Measurements from ENCODE around the gene RAP1A.
A peak's percentile ranks its signal among the peaks of the same experiment; 100 is the strongest.
"Not testable (repeated sequence)": the region's sequence is repeated elsewhere in the genome, so short reads cannot be mapped to it uniquely, and the experiment has no call there.

The RAP1A gene

GRCh38 chr1:111604931-111605330 lies 14.7 kb upstream of the RAP1A start:
- TF ChIP-seq, protein P1, sequence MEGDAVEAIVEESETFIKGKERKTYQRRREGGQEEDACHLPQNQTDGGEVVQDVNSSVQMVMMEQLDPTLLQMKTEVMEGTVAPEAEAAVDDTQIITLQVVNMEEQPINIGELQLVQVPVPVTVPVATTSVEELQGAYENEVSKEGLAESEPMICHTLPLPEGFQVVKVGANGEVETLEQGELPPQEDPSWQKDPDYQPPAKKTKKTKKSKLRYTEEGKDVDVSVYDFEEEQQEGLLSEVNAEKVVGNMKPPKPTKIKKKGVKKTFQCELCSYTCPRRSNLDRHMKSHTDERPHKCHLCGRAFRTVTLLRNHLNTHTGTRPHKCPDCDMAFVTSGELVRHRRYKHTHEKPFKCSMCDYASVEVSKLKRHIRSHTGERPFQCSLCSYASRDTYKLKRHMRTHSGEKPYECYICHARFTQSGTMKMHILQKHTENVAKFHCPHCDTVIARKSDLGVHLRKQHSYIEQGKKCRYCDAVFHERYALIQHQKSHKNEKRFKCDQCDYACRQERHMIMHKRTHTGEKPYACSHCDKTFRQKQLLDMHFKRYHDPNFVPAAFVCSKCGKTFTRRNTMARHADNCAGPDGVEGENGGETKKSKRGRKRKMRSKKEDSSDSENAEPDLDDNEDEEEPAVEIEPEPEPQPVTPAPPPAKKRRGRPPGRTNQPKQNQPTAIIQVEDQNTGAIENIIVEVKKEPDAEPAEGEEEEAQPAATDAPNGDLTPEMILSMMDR (IDR thresholded peaks at IDR 0.05; ENCODE audit: low read depth, low read length), result no peak
- TF ChIP-seq, protein P2, sequence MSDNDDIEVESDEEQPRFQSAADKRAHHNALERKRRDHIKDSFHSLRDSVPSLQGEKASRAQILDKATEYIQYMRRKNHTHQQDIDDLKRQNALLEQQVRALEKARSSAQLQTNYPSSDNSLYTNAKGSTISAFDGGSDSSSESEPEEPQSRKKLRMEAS (IDR thresholded peaks at IDR 0.05; ENCODE audit: low read depth, low read length), result no peak
- no peak for TF ChIP-seq MYC (IDR thresholded peaks at IDR 0.05; ENCODE audit: low read depth, low read length)
- TF ChIP-seq POLR2A (IDR thresholded peaks at IDR 0.05; ENCODE audit: extremely low read depth, insufficient read length), result no peak
- DNase-seq (ENCODE audit: low read depth), result no peak
- no peak overlapping the region for H3K4me3 ChIP-seq (ENCODE audit: low read depth, low read length)

- TF ChIP-seq MYC (IDR thresholded peaks at IDR 0.05; ENCODE audit: low read depth, low read length) (no peak), POLR2A (IDR thresholded peaks at IDR 0.05; ENCODE audit: extremely low read depth, insufficient read length) (no peak)
- TF ChIP-seq, protein P2 (IDR thresholded peaks at IDR 0.05; ENCODE audit: low read depth, low read length), result no peak
- TF ChIP-seq, protein P1 (IDR thresholded peaks at IDR 0.05; ENCODE audit: low read depth, low read length), result no peak
- peak; percentile 44 for DNase-seq (ENCODE audit: low read depth)
- H3K4me3 ChIP-seq (ENCODE audit: low read depth, low read length), result no peak overlapping the region
Measured at GRCh38 chr1:111605576-111605975, 14.0 kb upstream of the RAP1A start.

GRCh38 chr1:111606457-111607215 lies 13.0 kb upstream of the RAP1A start:
- not testable (repeated sequence) for H3K4me3 ChIP-seq (ENCODE audit: low read depth, low read length); DNase-seq (ENCODE audit: low read depth)

GRCh38 chr1:111608528-111608927 lies 11.1 kb upstream of the RAP1A start:
- not testable (repeated sequence) for H3K4me3 ChIP-seq (ENCODE audit: low read depth, low read length); DNase-seq (ENCODE audit: low read depth)

DNA sequence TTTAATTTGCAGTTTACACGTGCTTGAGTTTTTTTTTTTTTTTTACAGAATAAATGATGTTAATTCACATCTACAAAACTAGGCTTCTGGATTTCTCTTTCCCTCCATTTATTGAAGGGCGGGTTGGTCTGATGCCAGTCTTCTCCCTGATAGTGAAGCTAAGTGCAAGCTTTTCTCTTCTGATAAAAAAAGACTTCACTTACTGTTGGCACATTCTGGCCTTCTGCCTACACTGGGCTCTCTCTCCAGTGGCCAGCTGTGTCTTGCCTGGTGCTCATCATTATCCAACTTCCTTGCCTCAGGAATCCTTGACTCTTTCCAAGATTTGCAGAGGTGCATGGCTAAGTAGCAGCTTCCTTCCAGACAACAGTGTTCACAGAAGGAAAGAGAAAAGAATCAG lies 7.6 kb upstream of the RAP1A start:
- no peak for DNase-seq (ENCODE audit: low read depth)
- no peak overlapping the region for H3K4me3 ChIP-seq (ENCODE audit: low read depth, low read length)
- TF ChIP-seq, protein P1 (IDR thresholded peaks at IDR 0.05; ENCODE audit: low read depth, low read length), result no peak
- TF ChIP-seq POLR2A (IDR thresholded peaks at IDR 0.05; ENCODE audit: extremely low read depth, insufficient read length), result no peak
- TF ChIP-seq, protein P2 (IDR thresholded peaks at IDR 0.05; ENCODE audit: low read depth, low read length), result no peak
- TF ChIP-seq MYC (IDR thresholded peaks at IDR 0.05; ENCODE audit: low read depth, low read length), result no peak

GRCh38 chr1:111615870-111616715 lies 3.5 kb upstream of the RAP1A start:
- H3K4me3 ChIP-seq (ENCODE audit: low read depth, low read length), result no peak overlapping the region
- DNase-seq (ENCODE audit: low read depth), result peak; percentile 73
- no peak for TF ChIP-seq POLR2A (IDR thresholded peaks at IDR 0.05; ENCODE audit: extremely low read depth, insufficient read length)

DNA sequence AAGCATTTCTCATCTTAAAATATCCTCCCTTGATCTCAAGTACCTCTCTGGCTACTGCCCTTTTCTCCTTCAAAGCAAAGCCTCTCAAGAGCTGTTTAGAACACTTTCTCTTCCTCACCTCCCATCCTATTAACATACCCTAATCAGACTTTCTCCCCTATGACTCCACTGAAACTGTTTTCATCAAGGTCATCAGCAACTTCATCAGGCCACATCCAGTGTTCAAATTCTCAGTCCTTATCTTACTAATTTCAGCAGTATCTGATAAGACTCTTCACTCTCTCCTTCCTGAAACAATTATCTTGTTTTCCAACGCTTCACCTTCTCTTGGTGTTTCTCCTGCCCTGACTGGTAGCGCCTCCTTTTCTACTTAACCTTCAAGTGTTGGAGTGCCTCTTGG lies 1.5 kb upstream of the RAP1A start:
- TF ChIP-seq, protein P2 (IDR thresholded peaks at IDR 0.05; ENCODE audit: low read depth, low read length), result no peak
- TF ChIP-seq MYC (IDR thresholded peaks at IDR 0.05; ENCODE audit: low read depth, low read length), result no peak
- TF ChIP-seq POLR2A (IDR thresholded peaks at IDR 0.05; ENCODE audit: extremely low read depth, insufficient read length), result no peak
- TF ChIP-seq, protein P1 (IDR thresholded peaks at IDR 0.05; ENCODE audit: low read depth, low read length), result no peak
- H3K4me3 ChIP-seq (ENCODE audit: low read depth, low read length), result no peak overlapping the region
- no peak for DNase-seq (ENCODE audit: low read depth)

Data from NB4 (cell line).